PC-3 (cell line): ENCODE results near the gene NEUROD6.

Experiments
- EZH2 ChIP-seq: fragments of 300-600 bp; sonication (generic); IDR thresholded peaks from one replicate; pipeline ENCODE4 v1.6.1; 2017; ENCODE audit warnings: antibody characterized with exemption, mild to moderate bottlenecking, low read length; ENCODE audit not compliant: unreplicated experiment
- TF ChIP-seq, protein P1 (sequence below): fragments of 300-600 bp; sonication (generic); conservative IDR thresholded peaks from 2 replicates; pipeline ENCODE4 v1.5.1; 2017; ENCODE audit warnings: antibody characterized with exemption, low read depth, mild to moderate bottlenecking, low read length

DNA sequence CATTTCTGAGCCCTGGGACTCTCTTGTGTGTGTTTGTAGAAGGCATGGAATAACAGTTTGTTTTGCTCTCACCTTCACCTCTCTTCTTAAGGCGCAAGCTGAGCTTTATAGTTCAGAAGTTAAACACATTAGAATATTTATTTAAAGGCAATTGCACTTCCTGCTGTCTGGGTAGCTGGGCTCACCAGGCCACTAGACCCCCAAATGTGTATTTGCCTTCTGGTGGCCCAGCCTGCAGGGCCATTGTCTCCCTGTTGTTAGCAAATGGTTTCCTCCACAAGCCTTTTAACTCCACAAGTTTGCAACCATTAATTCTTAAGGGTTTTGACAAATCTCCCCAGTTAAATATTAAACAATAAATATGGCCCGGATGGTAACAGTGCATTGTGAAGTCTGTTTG, 31.1 kb upstream of the NEUROD6 start:
- TF ChIP-seq, protein P1, sequence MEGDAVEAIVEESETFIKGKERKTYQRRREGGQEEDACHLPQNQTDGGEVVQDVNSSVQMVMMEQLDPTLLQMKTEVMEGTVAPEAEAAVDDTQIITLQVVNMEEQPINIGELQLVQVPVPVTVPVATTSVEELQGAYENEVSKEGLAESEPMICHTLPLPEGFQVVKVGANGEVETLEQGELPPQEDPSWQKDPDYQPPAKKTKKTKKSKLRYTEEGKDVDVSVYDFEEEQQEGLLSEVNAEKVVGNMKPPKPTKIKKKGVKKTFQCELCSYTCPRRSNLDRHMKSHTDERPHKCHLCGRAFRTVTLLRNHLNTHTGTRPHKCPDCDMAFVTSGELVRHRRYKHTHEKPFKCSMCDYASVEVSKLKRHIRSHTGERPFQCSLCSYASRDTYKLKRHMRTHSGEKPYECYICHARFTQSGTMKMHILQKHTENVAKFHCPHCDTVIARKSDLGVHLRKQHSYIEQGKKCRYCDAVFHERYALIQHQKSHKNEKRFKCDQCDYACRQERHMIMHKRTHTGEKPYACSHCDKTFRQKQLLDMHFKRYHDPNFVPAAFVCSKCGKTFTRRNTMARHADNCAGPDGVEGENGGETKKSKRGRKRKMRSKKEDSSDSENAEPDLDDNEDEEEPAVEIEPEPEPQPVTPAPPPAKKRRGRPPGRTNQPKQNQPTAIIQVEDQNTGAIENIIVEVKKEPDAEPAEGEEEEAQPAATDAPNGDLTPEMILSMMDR, result no peak
- no peak for TF ChIP-seq EZH2
